HEK293 (cell line): Measurements from ENCODE around the gene HS6ST3.

Experiments used
- CTCF ChIA-PET: fragments of 350-600 bp; formaldehyde crosslinking; extraction: SDS; loops from one replicate; lab custom pipeline; 2021; ENCODE audit warnings: antibody characterized with exemption; lab: Yijun Ruan, JAX
- POLR2A ChIA-PET: fragments of 300-600 bp; formaldehyde crosslinking; extraction: SDS; loops from one replicate; lab custom pipeline; 2020; ENCODE audit warnings: antibody characterized with exemption, inconsistent platforms; lab: Yijun Ruan, JAX
- H3K27ac ChIP-seq: fragments of 200-500 bp; sonication (Bioruptor generic); 2 replicates; pipeline ENCODE4 v1.5.1; 2014; ENCODE audit warnings: low read depth, low read length, control low read depth, inconsistent platforms; ENCODE audit errors: extremely low read depth
- H3K36me3 ChIP-seq, 2 experiments: fragments of 200-500 bp in 1 of 2; sonication (Bioruptor generic) in 1 of 2; 1 replicate in 1 of 2; 2 replicates in 1 of 2; pipeline ENCODE4 v1.5.1; 2014 to 2017; ENCODE audit warnings: inconsistent platforms in 2 of 2, low read length in 2 of 2; ENCODE audit not compliant: control insufficient read depth in 2 of 2, insufficient read depth in 1 of 2
- H3K4me1 ChIP-seq: fragments of 200-500 bp; sonication (Bioruptor generic); 2 replicates; pipeline ENCODE4 v1.5.1; 2014; ENCODE audit warnings: mild to moderate bottlenecking, low read length, inconsistent platforms; ENCODE audit not compliant: control insufficient read depth, insufficient read depth
- H3K4me3 ChIP-seq: 2 replicates; pipeline ENCODE4 v1.5.1; 2011; ENCODE audit warnings: low read depth, mild to moderate bottlenecking, control low read depth, low read length, moderate library complexity
- H3K9me3 ChIP-seq: fragments of 200-500 bp; sonication (Bioruptor generic); 2 replicates; pipeline ENCODE4 v1.5.1; 2014; ENCODE audit warnings: low read depth, low read length, inconsistent platforms; ENCODE audit not compliant: control insufficient read depth, insufficient read depth
- GLIS1 ChIP-seq: fragments of 450-650 bp; formaldehyde crosslinking; IDR thresholded peaks from 2 replicates; pipeline ENCODE4 v1.5.1; 2016; ENCODE audit warnings: missing biosample characterization, missing genetic modification characterization
- KLF9 ChIP-seq: fragments of 450-650 bp; formaldehyde crosslinking; IDR thresholded peaks from 2 replicates; pipeline ENCODE4 v1.5.1; 2016; ENCODE audit warnings: missing biosample characterization, missing genetic modification characterization, low read depth
- MZF1 ChIP-seq: fragments of 450-650 bp; formaldehyde crosslinking; IDR thresholded peaks from 2 replicates; pipeline ENCODE4 v1.5.1; 2017; ENCODE audit warnings: missing biosample characterization, missing genetic modification characterization, borderline replicate concordance
- SCRT2 ChIP-seq: fragments of 450-650 bp; formaldehyde crosslinking; IDR thresholded peaks from 2 replicates; pipeline ENCODE4 v1.5.1; 2016; ENCODE audit warnings: missing biosample characterization, missing genetic modification characterization
- TSHZ1 ChIP-seq: fragments of 450-650 bp; formaldehyde crosslinking; IDR thresholded peaks from 2 replicates; pipeline ENCODE4 v1.5.1; 2016; ENCODE audit warnings: missing biosample characterization, missing genetic modification characterization, borderline replicate concordance
- WT1 ChIP-seq: fragments of 450-650 bp; formaldehyde crosslinking; IDR thresholded peaks from 2 replicates; pipeline ENCODE4 v1.5.1; 2016; ENCODE audit warnings: missing biosample characterization, missing genetic modification characterization
- ZBTB1 ChIP-seq: fragments of 450-650 bp; formaldehyde crosslinking; IDR thresholded peaks from 2 replicates; pipeline ENCODE4 v1.5.1; 2016; ENCODE audit warnings: missing biosample characterization, missing genetic modification characterization
- ZBTB48 ChIP-seq: fragments of 450-650 bp; formaldehyde crosslinking; IDR thresholded peaks from 2 replicates; pipeline ENCODE4 v1.5.1; 2016; ENCODE audit warnings: missing biosample characterization, missing genetic modification characterization
- ZBTB49 ChIP-seq: fragments of 450-650 bp; formaldehyde crosslinking; IDR thresholded peaks from 2 replicates; pipeline ENCODE4 v1.5.1; 2016; ENCODE audit warnings: missing biosample characterization, missing genetic modification characterization, low read depth
- ZNF121 ChIP-seq: fragments of 450-650 bp; formaldehyde crosslinking; IDR thresholded peaks from 2 replicates; pipeline ENCODE4 v1.5.1; 2016; ENCODE audit warnings: missing biosample characterization, missing genetic modification characterization
- ZNF148 ChIP-seq: fragments of 450-650 bp; formaldehyde crosslinking; IDR thresholded peaks from 2 replicates; pipeline ENCODE4 v1.5.0; 2017; ENCODE audit warnings: missing biosample characterization, missing genetic modification characterization, borderline replicate concordance
- ZNF19 ChIP-seq: fragments of 450-650 bp; formaldehyde crosslinking; IDR thresholded peaks from 2 replicates; pipeline ENCODE4; 2016; ENCODE audit warnings: missing biosample characterization, missing genetic modification characterization, low read depth
- ZNF266 ChIP-seq: fragments of 450-650 bp; formaldehyde crosslinking; IDR thresholded peaks from 2 replicates; pipeline ENCODE4 v1.5.1; 2016; ENCODE audit warnings: missing biosample characterization, missing genetic modification characterization, low read depth
- ZNF362 ChIP-seq: fragments of 450-650 bp; formaldehyde crosslinking; IDR thresholded peaks from 2 replicates; pipeline ENCODE4 v1.5.1; 2016; ENCODE audit warnings: missing biosample characterization, missing genetic modification characterization
- ZNF404 ChIP-seq: fragments of 450-650 bp; formaldehyde crosslinking; IDR thresholded peaks from 2 replicates; pipeline ENCODE4 v1.5.1; 2017; ENCODE audit warnings: missing biosample characterization, missing genetic modification characterization
- ZNF513 ChIP-seq: fragments of 450-650 bp; IDR thresholded peaks from 2 replicates; pipeline ENCODE4 v1.5.1; 2018; ENCODE audit warnings: missing biosample characterization, missing genetic modification characterization
- ZNF529 ChIP-seq: fragments of 450-650 bp; formaldehyde crosslinking; IDR thresholded peaks from 2 replicates; pipeline ENCODE4 v1.5.1; 2017; ENCODE audit warnings: missing genetic modification characterization, missing biosample characterization; ENCODE audit not compliant: insufficient replicate concordance
- ZNF548 ChIP-seq: fragments of 450-650 bp; formaldehyde crosslinking; IDR thresholded peaks from 2 replicates; pipeline ENCODE4 v1.5.1; 2016; ENCODE audit warnings: missing biosample characterization, missing genetic modification characterization
- ZNF626 ChIP-seq: fragments of 450-650 bp; sonication (Bioruptor Pico); formaldehyde crosslinking; IDR thresholded peaks from 2 replicates; pipeline ENCODE4 v1.5.1; 2018; ENCODE audit warnings: missing biosample characterization, missing genetic modification characterization, inconsistent platforms
- ZNF785 ChIP-seq: fragments of 450-650 bp; formaldehyde crosslinking; IDR thresholded peaks from 2 replicates; pipeline ENCODE4 v1.5.1; 2016; ENCODE audit warnings: missing biosample characterization, missing genetic modification characterization
- ZNF837 ChIP-seq: fragments of 450-650 bp; formaldehyde crosslinking; IDR thresholded peaks from 2 replicates; pipeline ENCODE4 v1.5.1; 2016; ENCODE audit warnings: missing biosample characterization, missing genetic modification characterization
- ZSCAN23 ChIP-seq: fragments of 450-650 bp; formaldehyde crosslinking; IDR thresholded peaks from 2 replicates; pipeline ENCODE4 v1.5.1; 2016; ENCODE audit warnings: missing biosample characterization, missing genetic modification characterization
- ZSCAN30 ChIP-seq: fragments of 450-650 bp; IDR thresholded peaks from 2 replicates; pipeline ENCODE4 v1.5.1; 2018; ENCODE audit warnings: missing biosample characterization, mild to moderate bottlenecking, missing genetic modification characterization, moderate library complexity
- ZSCAN5A ChIP-seq: fragments of 450-650 bp; formaldehyde crosslinking; IDR thresholded peaks from 2 replicates; pipeline ENCODE4 v1.5.1; 2016; ENCODE audit warnings: missing biosample characterization, missing genetic modification characterization

The HS6ST3 gene

GRCh38 chr13:96816261-96816660 lies 726.4 kb downstream of the HS6ST3 start:
- no peaks in the 10 kb centered on the region for H3K4me1 ChIP-seq
- H3K9me3 ChIP-seq = no peaks in the 10 kb centered on the region
- no peak overlapping the region for H3K27ac ChIP-seq
- no peak overlapping the region for H3K4me3 ChIP-seq
- POLR2A ChIA-PET = no interaction called here
- TF ChIP-seq KLF9 (no peak), ZNF362 (tag by site-specific recombination) (no peak), ZBTB49 (tag by site-specific recombination) (no peak), ZSCAN5A (tag by site-specific recombination) (no peak), ZNF529 (tag by site-specific recombination) (no peak), ZSCAN30 (no peak), ZNF121 (no peak), ZNF548 (no peak), ZBTB48 (tag by site-specific recombination) (no peak)
- H3K36me3 ChIP-seq = no peaks in the 10 kb centered on the region
- CTCF ChIA-PET = no interaction called here

GRCh38 chr13:96816874-96817273 lies 727.0 kb downstream of the HS6ST3 start:
- Histone ChIP-seq H3K36me3 (no peaks in the 10 kb centered on the region), H3K27ac (no peak overlapping the region), H3K4me3 (no peak overlapping the region), H3K9me3 (no peaks in the 10 kb centered on the region), H3K4me1 (no peaks in the 10 kb centered on the region)
- ChIA-PET POLR2A (no interaction called here), CTCF (interaction anchor here (0.5 to 3.1 kb wide), 17 partner anchors 8 to 1068 kb away, joined by 3 to 40 read pairs (median 4); no protein-coding TSS in a partner anchor)
- TF ChIP-seq ZNF837 (tag by site-specific recombination) = no peak
- TF ChIP-seq MZF1 (tag by site-specific recombination) = no peak
- no peak for TF ChIP-seq TSHZ1
- no peak for TF ChIP-seq ZNF19
- TF ChIP-seq WT1 = no peak
- no peak for TF ChIP-seq ZSCAN23
- TF ChIP-seq ZBTB1 = no peak
- TF ChIP-seq SCRT2 (tag by site-specific recombination) = no peak
- no peak for TF ChIP-seq ZNF785 (tag by site-specific recombination)
- TF ChIP-seq ZNF513 = no peak
- TF ChIP-seq ZNF626 = no peak
- TF ChIP-seq ZNF266 = no peak
- TF ChIP-seq ZNF148 (tag by site-specific recombination) = no peak
- no peak for TF ChIP-seq ZNF404 (tag by site-specific recombination)
- no peak for TF ChIP-seq GLIS1 (tag by site-specific recombination)
